Vagina (tissue), 2 donors: ENCODE data around the gene KLHL6.

Experiments
- POLR2A ChIP-seq, 2 donors: fragments of 450-650 bp; IDR thresholded peaks; one replicate each; pipeline ENCODE4 v1.6.1; 2017; ENCODE audit warnings: antibody characterized with exemption in 2 of 2, mild to moderate bottlenecking in 2 of 2, moderate library complexity in 2 of 2
- TF ChIP-seq, protein P1 (sequence below), 3 experiments: fragments of 450-650 bp in 2 of 3; fragments of 200-600 bp in 1 of 3; sonication (generic) in 1 of 3; IDR thresholded peaks; one replicate each; pipeline ENCODE4 v1.5.1; 2017 to 2019; ENCODE audit warnings: antibody characterized with exemption in 3 of 3, mild to moderate bottlenecking in 2 of 3, moderate library complexity in 2 of 3

DNA sequence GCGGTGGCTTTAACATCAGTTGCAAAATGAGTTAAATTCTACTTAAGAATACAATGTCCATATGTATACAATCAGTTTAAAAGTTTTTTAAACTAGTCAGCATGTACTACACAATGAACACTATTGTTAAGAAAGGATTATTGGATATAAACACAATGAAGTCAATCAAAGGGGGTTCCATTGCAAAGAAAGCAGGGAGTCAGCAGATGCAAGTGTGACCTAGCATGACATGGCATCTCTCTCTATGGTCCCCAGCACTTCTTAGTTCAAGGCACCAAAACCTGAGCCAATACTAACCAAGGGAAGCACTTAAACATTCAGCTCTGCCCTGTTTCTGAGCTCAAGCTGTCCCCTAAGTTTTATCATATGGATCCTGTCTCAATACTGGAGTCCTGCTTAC is 17.0 kb downstream of the KLHL6 start:
- TF ChIP-seq POLR2A (IDR thresholded peaks at IDR 0.05) = no peak
- TF ChIP-seq, protein P1, sequence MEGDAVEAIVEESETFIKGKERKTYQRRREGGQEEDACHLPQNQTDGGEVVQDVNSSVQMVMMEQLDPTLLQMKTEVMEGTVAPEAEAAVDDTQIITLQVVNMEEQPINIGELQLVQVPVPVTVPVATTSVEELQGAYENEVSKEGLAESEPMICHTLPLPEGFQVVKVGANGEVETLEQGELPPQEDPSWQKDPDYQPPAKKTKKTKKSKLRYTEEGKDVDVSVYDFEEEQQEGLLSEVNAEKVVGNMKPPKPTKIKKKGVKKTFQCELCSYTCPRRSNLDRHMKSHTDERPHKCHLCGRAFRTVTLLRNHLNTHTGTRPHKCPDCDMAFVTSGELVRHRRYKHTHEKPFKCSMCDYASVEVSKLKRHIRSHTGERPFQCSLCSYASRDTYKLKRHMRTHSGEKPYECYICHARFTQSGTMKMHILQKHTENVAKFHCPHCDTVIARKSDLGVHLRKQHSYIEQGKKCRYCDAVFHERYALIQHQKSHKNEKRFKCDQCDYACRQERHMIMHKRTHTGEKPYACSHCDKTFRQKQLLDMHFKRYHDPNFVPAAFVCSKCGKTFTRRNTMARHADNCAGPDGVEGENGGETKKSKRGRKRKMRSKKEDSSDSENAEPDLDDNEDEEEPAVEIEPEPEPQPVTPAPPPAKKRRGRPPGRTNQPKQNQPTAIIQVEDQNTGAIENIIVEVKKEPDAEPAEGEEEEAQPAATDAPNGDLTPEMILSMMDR (IDR thresholded peaks at IDR 0.05) = no peak
